Right lobe of liver (tissue), 4 donors: ENCODE measurements around the gene ILF3.

Source experiments
- CTCF ChIP-seq, 4 donors: fragments of 200-600 bp in 3 of 4; fragments of 450-650 bp in 1 of 4; IDR thresholded peaks; one replicate each; pipeline versions ENCODE4 v1.5.1 to v1.8.0; 2016 to 2022; ENCODE audit warnings: antibody characterized with exemption in 4 of 4, mild to moderate bottlenecking in 2 of 4
- POLR2A ChIP-seq: fragments of 450-650 bp; IDR thresholded peaks from one replicate; pipeline ENCODE4 v1.6.1; 2017; ENCODE audit warnings: antibody characterized with exemption, mild to moderate bottlenecking
- donor health status: DM: no; HTN: no; CAD: no.
- donor health status: DM: no; HTN: no; CAD: no.
- donor health status: DM: no; HTN: yes; CAD: no.

GRCh38 chr19:10706990-10707389 is 52.8 kb downstream of the ILF3 start:
- TF ChIP-seq POLR2A: no peak
- no peak for TF ChIP-seq CTCF (IDR thresholded peaks at IDR 0.05)
